Measurements from ENCODE around the gene SNHG17.

GRCh38 chr20:38393259-38393658 lies 41.9 kb downstream of the SNHG17 start:
- TF ChIP-seq CTCF (IDR thresholded peaks at IDR 0.05), result no peak
- no peak for TF ChIP-seq POLR2A (IDR thresholded peaks at IDR 0.05)
